ENCODE data around the gene CDC42BPA. TPM values are rescaled to one million over a fixed set of nuclear protein-coding genes. Genes with fewer than 3 reads are reported as not detected.

Gene CDC42BPA
- total and polyA plus RNA-seq, 7 experiments from 2014 or later = 0.05 to 2.0 (median 1.2) TPM; not detected in 1

DNA sequence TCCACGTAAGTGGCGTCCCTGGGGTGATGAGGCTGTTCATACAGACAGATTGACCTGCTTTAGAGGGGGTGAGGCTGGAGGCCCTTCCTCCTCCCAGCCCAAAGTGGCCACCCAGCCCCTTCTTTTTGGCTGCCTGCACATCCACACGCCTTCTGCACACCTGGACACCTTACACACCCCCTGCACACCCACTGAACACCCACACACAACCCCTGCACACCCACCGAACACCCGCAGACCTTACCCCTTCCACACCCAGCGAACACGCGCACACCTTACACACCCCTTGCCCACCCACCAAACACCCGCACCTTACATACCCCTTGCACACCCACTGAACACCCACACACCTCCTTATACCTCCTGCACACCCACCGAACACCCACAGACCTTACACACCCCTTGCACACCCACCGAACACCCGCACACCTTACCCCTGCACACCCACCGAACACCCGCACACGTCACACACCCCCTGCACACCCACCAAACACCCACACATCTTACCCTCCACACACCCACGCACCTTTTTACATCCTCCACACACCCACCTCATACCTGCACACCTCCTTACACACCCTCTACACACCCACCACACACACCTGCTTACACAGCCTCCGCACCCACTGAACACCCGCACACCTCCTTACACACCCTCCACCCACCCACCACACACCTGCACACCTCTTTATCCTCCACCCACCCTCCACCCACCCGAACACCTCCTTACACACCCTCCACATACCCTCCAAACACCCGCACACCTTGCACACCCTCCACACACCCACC is 340.5 kb downstream of the CDC42BPA start:
- peaks cover 0 to 5% (median 0%) of the 10 kb centered on the region in 5 donors for H3K36me3 Mint-ChIP-seq
- H3K9me3 Mint-ChIP-seq = no peaks in the 10 kb centered on the region
- ATAC-seq (no peak), DNase-seq (no peak)
- peaks cover 0 to 82% (median 0%) of the 10 kb centered on the region in 3 experiments for H3K36me3 ChIP-seq (ENCODE audit: control insufficient read depth in 2 of 3, insufficient read depth in 3 of 3, low read length in 3 of 3)
- H3K27ac ChIP-seq (ENCODE audit: low read depth, low read length) = no peak overlapping the region
- H3K9me3 ChIP-seq (ENCODE audit: control insufficient read depth in 2 of 3, low read length in 3 of 3) = no peaks in the 10 kb centered on the region
- H3K27me3 Mint-ChIP-seq = no peaks in the 10 kb centered on the region
- H3K4me1 ChIP-seq (ENCODE audit: control insufficient read depth in 2 of 2, insufficient read depth in 2 of 2, low read length in 2 of 2) = no peaks in the 10 kb centered on the region
- H3K4me1 Mint-ChIP-seq = peaks cover 0 to 5% (median 0%) of the 10 kb centered on the region in 7 donors
- intact Hi-C loops (cut with micrococcal nuclease) = no loop called here
- H3K27me3 ChIP-seq (ENCODE audit: control insufficient read depth in 2 of 2, insufficient read depth in 2 of 2, low read length in 2 of 2) = no peaks in the 10 kb centered on the region
- no peak overlapping the region for H3K4me3 ChIP-seq (ENCODE audit: low read length)
- H3K27ac Mint-ChIP-seq = no peak overlapping the region
- ChIA-PET CTCF (no interaction called here), POLR2A (no interaction called here)
- no peak overlapping the region for H3K4me3 Mint-ChIP-seq

DNA sequence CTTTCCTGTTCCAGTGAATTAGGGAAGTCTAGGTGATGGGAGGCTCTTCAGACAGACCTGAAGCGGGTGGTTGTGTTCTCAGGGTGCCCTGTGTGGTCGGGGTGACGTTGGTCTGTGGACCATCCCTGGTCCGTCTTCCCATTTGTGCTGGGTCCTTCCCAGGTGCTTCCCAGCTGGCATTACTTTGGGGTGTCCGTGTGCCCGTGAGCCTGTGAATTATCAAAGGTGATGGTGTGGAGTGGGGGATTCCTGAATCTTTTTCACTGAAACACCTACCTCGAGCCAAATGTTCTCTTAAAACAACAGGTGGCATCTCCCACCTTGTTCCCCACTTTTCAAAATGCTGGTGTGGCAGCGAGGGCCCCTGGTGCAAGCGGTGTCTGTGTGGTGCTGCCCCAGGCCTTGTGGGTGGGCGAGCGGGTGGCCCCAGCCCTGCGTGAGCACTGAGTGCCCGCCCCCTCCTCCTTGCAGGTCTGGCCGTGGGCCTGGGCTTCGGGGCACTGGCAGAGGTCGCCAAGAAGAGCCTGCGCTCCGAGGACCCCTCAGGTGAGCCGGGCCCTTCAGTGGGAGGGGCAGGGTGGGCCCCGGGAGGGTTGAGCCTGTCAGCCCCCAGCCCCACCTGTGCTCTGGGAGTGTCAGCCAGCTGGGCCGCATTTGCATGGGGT is 341.2 kb downstream of the CDC42BPA start:
- Histone ChIP-seq H3K4me3 (ENCODE audit: low read length) (no peak overlapping the region), H3K27me3 (ENCODE audit: control insufficient read depth in 2 of 2, insufficient read depth in 2 of 2, low read length in 2 of 2) (no peaks in the 10 kb centered on the region), H3K27ac (ENCODE audit: low read depth, low read length) (no peak overlapping the region), H3K36me3 (ENCODE audit: control insufficient read depth in 2 of 3, insufficient read depth in 3 of 3, low read length in 3 of 3) (peaks cover 0 to 75% (median 0%) of the 10 kb centered on the region in 3 experiments), H3K9me3 (ENCODE audit: control insufficient read depth in 2 of 3, low read length in 3 of 3) (no peaks in the 10 kb centered on the region), H3K4me1 (ENCODE audit: control insufficient read depth in 2 of 2, insufficient read depth in 2 of 2, low read length in 2 of 2) (no peaks in the 10 kb centered on the region)
- peaks cover 0 to 5% (median 1%) of the 10 kb centered on the region in 7 donors for H3K4me1 Mint-ChIP-seq
- peaks cover 0 to 6% (median 1%) of the 10 kb centered on the region in 5 donors for H3K36me3 Mint-ChIP-seq
- ChIA-PET CTCF (no interaction called here), POLR2A (no interaction called here)
- H3K4me3 Mint-ChIP-seq = no peak overlapping the region
- peaks cover 0 to under 1% (median 0%) of the 10 kb centered on the region in 11 donors for H3K9me3 Mint-ChIP-seq
- DNase-seq (no peak), ATAC-seq (no peak)
- H3K27ac Mint-ChIP-seq = peak overlapping the region in 1 of 9 donors; percentile 38
- no peaks in the 10 kb centered on the region for H3K27me3 Mint-ChIP-seq
- intact Hi-C loops (cut with micrococcal nuclease) = no loop called here

DNA sequence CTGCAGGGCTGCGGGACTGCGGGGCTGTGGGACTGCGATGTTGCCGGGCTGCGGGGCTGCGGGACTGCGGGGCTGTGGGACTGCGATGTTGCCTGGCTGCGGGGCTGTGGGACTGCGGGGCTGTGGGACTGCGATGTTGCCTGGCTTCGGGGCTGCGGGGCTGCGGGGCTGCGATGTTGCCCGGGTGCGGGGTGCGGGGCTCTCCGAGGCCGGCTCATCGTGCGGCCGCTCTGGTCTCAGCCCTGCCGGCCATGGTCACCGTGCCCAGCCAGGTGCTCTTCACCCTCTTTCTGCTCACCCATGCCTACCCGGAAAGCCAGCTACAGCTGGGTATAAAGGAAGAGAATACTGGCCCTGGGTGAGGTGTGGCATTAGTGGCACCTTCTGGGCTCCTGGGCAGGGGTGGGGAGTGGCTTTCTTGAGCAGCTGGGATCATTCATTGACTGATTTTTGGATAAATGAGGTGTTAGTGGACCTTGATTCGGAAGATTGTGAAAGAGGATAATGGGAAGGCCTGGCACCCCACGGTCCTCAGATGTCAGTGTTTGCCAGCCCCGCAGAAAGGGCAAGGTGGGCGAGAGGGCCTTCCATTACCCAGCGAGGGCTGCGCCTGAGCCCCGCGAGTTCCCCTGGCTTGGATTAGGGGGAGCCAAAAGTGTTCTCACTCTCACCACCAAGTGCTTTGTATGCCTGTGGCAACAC is 341.9 kb downstream of the CDC42BPA start:
- CTCF ChIA-PET = no interaction called here
- H3K9me3 Mint-ChIP-seq = peaks cover 0 to 6% (median 6%) of the 10 kb centered on the region in 11 donors

GRCh38 chr1:226975259-226976250 is 342.7 kb downstream of the CDC42BPA start:
- Mint-ChIP-seq H3K27ac (no peak overlapping the region), H3K36me3 (peaks cover 6 to 13% (median 10%) of the 10 kb centered on the region in 5 donors), H3K9me3 (peaks cover 0 to 8% (median 6%) of the 10 kb centered on the region in 11 donors), H3K4me3 (no peak overlapping the region), H3K27me3 (no peaks in the 10 kb centered on the region), H3K4me1 (peaks cover 0 to 8% (median 7%) of the 10 kb centered on the region in 7 donors)
- CTCF ChIA-PET = no interaction called here
- DNase-seq (no peak), ATAC-seq (no peak)
- no peak overlapping the region for H3K4me3 ChIP-seq (ENCODE audit: low read length)
- peaks cover 0 to 60% (median 5%) of the 10 kb centered on the region in 3 experiments for H3K36me3 ChIP-seq (ENCODE audit: control insufficient read depth in 2 of 3, insufficient read depth in 3 of 3, low read length in 3 of 3)
- no peak overlapping the region for H3K27ac ChIP-seq (ENCODE audit: low read depth, low read length)
- peaks cover 0 to 4% (median 0%) of the 10 kb centered on the region in 3 experiments for H3K9me3 ChIP-seq (ENCODE audit: control insufficient read depth in 2 of 3, low read length in 3 of 3)
- H3K27me3 ChIP-seq (ENCODE audit: control insufficient read depth in 2 of 2, insufficient read depth in 2 of 2, low read length in 2 of 2) = no peaks in the 10 kb centered on the region
- POLR2A ChIA-PET = no interaction called here
- no peaks in the 10 kb centered on the region for H3K4me1 ChIP-seq (ENCODE audit: control insufficient read depth in 2 of 2, insufficient read depth in 2 of 2, low read length in 2 of 2)
- intact Hi-C loops (cut with micrococcal nuclease) = no loop called here

More for the DNA sequence above, 341.9 kb downstream of the CDC42BPA start:
- Mint-ChIP-seq H3K27me3 (no peaks in the 10 kb centered on the region), H3K36me3 (peaks cover 6 to 13% (median 8%) of the 10 kb centered on the region in 5 donors), H3K27ac (no peak overlapping the region), H3K4me1 (peaks cover 0 to 8% (median 7%) of the 10 kb centered on the region in 7 donors), H3K4me3 (no peak overlapping the region)
- Histone ChIP-seq H3K27me3 (ENCODE audit: control insufficient read depth in 2 of 2, insufficient read depth in 2 of 2, low read length in 2 of 2) (no peaks in the 10 kb centered on the region), H3K9me3 (ENCODE audit: control insufficient read depth in 2 of 3, low read length in 3 of 3) (peaks cover 0 to 4% (median 0%) of the 10 kb centered on the region in 3 experiments), H3K4me3 (ENCODE audit: low read length) (no peak overlapping the region), H3K36me3 (ENCODE audit: control insufficient read depth in 2 of 3, insufficient read depth in 3 of 3, low read length in 3 of 3) (peaks cover 0 to 68% (median 5%) of the 10 kb centered on the region in 3 experiments), H3K4me1 (ENCODE audit: control insufficient read depth in 2 of 2, insufficient read depth in 2 of 2, low read length in 2 of 2) (no peaks in the 10 kb centered on the region), H3K27ac (ENCODE audit: low read depth, low read length) (no peak overlapping the region)
- intact Hi-C loops (cut with micrococcal nuclease) = no loop called here
- no peak for ATAC-seq
- DNase-seq = no peak
- POLR2A ChIA-PET = no interaction called here

GRCh38 chr1:226974544-226975258 is 343.6 kb downstream of the CDC42BPA start:
- Histone ChIP-seq H3K9me3 (ENCODE audit: control insufficient read depth in 2 of 3, low read length in 3 of 3) (peaks cover 0 to 4% (median 0%) of the 10 kb centered on the region in 3 experiments), H3K36me3 (ENCODE audit: control insufficient read depth in 2 of 3, insufficient read depth in 3 of 3, low read length in 3 of 3) (peaks cover 0 to 60% (median 5%) of the 10 kb centered on the region in 3 experiments), H3K4me3 (ENCODE audit: low read length) (no peak overlapping the region), H3K27me3 (ENCODE audit: control insufficient read depth in 2 of 2, insufficient read depth in 2 of 2, low read length in 2 of 2) (no peaks in the 10 kb centered on the region), H3K27ac (ENCODE audit: low read depth, low read length) (no peak overlapping the region), H3K4me1 (ENCODE audit: control insufficient read depth in 2 of 2, insufficient read depth in 2 of 2, low read length in 2 of 2) (no peaks in the 10 kb centered on the region)
- peaks cover 0 to 8% (median 7%) of the 10 kb centered on the region in 7 donors for H3K4me1 Mint-ChIP-seq
- no peak for DNase-seq
- intact Hi-C loops (cut with micrococcal nuclease) = no loop called here
- ChIA-PET POLR2A (no interaction called here), CTCF (no interaction called here)
- ATAC-seq = no peak
- peaks cover 9 to 21% (median 18%) of the 10 kb centered on the region in 5 donors for H3K36me3 Mint-ChIP-seq
- no peak overlapping the region for H3K4me3 Mint-ChIP-seq
- H3K9me3 Mint-ChIP-seq = peaks cover 0 to 11% (median 6%) of the 10 kb centered on the region in 11 donors
- H3K27me3 Mint-ChIP-seq = no peaks in the 10 kb centered on the region
- peak overlapping the region in 1 of 9 donors; percentile 55 for H3K27ac Mint-ChIP-seq

Data from naive thymus-derived CD4-positive, alpha-beta T cell (primary cell).